ENCODE measurements around the gene NELFA. TPM values are rescaled to one million over a fixed set of nuclear protein-coding genes. Genes with fewer than 3 reads are reported as not detected.

NELFA gene
- total and polyA plus RNA-seq, 2 of the 13 experiments (the other 11 are each of a cell fraction or from before 2014, with no cell fraction given), result 13.3 to 18.5 TPM

DNA sequence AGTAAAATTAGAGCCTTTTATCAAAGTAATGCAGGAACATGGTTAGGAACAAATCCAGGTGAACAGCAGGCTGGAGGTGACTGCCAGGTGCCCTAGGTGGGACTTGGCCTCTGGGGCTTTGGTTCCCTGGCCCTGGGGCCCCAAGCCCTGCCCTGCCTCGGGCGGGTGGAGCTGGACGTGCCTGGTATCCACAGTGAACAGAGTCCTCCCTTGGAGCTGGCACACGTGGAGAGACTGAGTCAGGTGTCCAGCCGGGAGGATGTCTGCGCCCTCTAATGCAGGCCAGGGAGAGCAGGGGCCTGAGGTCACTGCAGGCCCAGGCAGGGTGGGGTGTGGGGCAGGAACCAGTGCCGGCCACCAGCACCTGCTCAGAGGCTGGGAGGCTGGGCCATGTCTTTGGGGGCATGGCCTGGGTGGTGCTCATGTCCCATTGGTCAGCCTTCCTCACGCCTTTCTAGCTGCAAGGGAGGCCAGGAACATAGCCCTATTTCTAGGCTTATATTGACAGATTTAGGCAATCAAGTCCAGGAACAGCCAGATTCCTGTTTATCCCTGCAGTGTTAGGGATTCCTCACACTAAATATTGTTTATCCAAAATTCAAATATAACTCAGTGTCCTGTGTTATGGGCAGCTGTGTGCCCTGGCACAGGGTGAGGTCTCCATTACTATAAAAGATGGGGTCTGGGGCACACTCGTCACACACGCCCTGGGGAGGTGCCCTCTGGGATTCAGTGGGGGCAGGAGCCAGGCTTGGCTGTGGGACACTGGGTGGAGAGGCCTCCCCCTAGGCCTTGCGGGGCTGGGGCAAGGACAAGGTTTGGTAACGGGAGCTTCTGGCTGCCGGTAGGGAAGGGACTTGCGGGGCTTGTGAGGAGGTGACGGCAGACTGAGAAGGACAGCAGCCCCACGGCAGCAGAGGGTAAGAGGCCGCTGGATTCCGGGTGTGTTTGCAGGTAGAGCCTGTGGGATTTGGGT lies 36.1 kb upstream of the NELFA start:
- WGBS (ENCODE audit: low lambda C conversion rate), result 67% methylated on average over 13 of the region's 18 CpGs
- no TSS peak for BruUV-seq (replicated peaks)
- DNase-seq (ENCODE audit: low spot score) (no peak), FAIRE-seq (no peak), ATAC-seq (no peak)
- no peaks in the 10 kb centered on the region for H4K20me1 ChIP-seq (ENCODE audit: insufficient read depth, low read length)
- peaks cover 6% of the 10 kb centered on the region for H3K4me1 ChIP-seq (ENCODE audit: insufficient read depth, low read length)
- H3K36me3 ChIP-seq (replicated peaks in 1 of 2; ENCODE audit: control insufficient read depth in 1 of 2, insufficient read depth in 2 of 2, low read length in 2 of 2), result no peaks in the 10 kb centered on the region
- no peaks in the 10 kb centered on the region for H3K79me2 ChIP-seq (ENCODE audit: insufficient read depth, low read length)
- intact Hi-C loops (cut with micrococcal nuclease; ENCODE audit: unreplicated experiment) (no loop called here), in situ Hi-C loops (cut with HindIII; ENCODE audit: extremely low pct_ligation_motif_present, low pct_unique_long_range_greater_than_20kb) (no loop called here)
- no peak overlapping the region for H3K9ac ChIP-seq (ENCODE audit: insufficient read depth, low read depth, low read length)
- ChIA-PET POLR2A (no interaction called here), CTCF (ENCODE audit: low intra/inter-chr PET ratio, low total read pairs) (no interaction called here)
- H3K27me3 ChIP-seq (ENCODE audit: control insufficient read depth in 1 of 2, insufficient read depth in 2 of 2, low read length in 2 of 2), result peaks cover 8 to 30% of the 10 kb centered on the region in 2 experiments
- no peak overlapping the region for H3K27ac ChIP-seq (ENCODE audit: extremely low read length, insufficient read depth, low read length)
- no peak overlapping the region for H3K4me2 ChIP-seq (ENCODE audit: low read depth, low read length)
- no peak overlapping the region for H2AFZ ChIP-seq (ENCODE audit: low read length)
- H3K4me3 ChIP-seq (replicated peaks in 1 of 3; ENCODE audit: insufficient read depth in 1 of 3, low read depth in 2 of 3, low read length in 3 of 3), result no peak overlapping the region
- H3K9me3 ChIP-seq (ENCODE audit: low read length), result no peaks in the 10 kb centered on the region
- TF ChIP-seq YEATS2 (CRISPR knock-in tag; IDR thresholded peaks at IDR 0.05; ENCODE audit: borderline replicate concordance) (no peak), CEBPG (CRISPR knock-in tag; IDR thresholded peaks at IDR 0.05) (no peak), XRCC5 (optimal IDR thresholded peaks at IDR 0.05; ENCODE audit: low read length) (no peak), ZNF431 (CRISPR knock-in tag; IDR thresholded peaks at IDR 0.05; ENCODE audit: borderline replicate concordance, low read depth) (no peak), ESRRA (CRISPR knock-in tag; IDR thresholded peaks at IDR 0.05; ENCODE audit: low read depth) (no peak), MYC (CRISPR knock-in tag; IDR thresholded peaks at IDR 0.05; ENCODE audit: borderline replicate concordance) (no peak), TCF7L2 (IDR thresholded peaks at IDR 0.05; ENCODE audit: low read depth, low read length) (no peak), CBX5 (CRISPR knock-in tag; IDR thresholded peaks at IDR 0.05; ENCODE audit: borderline replicate concordance) (no peak), ZNF468 (CRISPR knock-in tag; IDR thresholded peaks at IDR 0.05) (no peak), ZNF331 (CRISPR knock-in tag; IDR thresholded peaks at IDR 0.05) (no peak), MAZ (IDR thresholded peaks at IDR 0.05; ENCODE audit: borderline replicate concordance, low read depth, low read length) (no peak), MAZ (CRISPR knock-in tag; IDR thresholded peaks at IDR 0.05; ENCODE audit: low read depth) (no peak), ZNF790 (CRISPR knock-in tag; IDR thresholded peaks at IDR 0.05; ENCODE audit: borderline replicate concordance) (no peak), FOXK2 (IDR thresholded peaks at IDR 0.05) (no peak), ZNF432 (CRISPR knock-in tag; IDR thresholded peaks at IDR 0.05; ENCODE audit: borderline replicate concordance) (no peak), GTF3A (CRISPR knock-in tag; conservative IDR thresholded peaks at IDR 0.05) (no peak)
- TF ChIP-seq, protein P1, sequence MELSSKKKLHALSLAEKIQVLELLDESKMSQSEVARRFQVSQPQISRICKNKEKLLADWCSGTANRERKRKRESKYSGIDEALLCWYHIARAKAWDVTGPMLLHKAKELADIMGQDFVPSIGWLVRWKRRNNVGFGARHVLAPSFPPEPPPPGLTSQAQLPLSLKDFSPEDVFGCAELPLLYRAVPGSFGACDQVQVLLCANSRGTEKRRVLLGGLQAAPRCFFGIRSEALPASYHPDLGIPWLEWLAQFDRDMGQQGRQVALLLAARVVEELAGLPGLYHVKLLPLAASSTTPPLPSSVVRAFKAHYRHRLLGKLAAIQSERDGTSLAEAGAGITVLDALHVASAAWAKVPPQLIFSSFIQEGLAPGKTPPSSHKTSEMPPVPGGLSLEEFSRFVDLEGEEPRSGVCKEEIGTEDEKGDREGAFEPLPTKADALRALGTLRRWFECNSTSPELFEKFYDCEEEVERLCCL (CRISPR knock-in tag; IDR thresholded peaks at IDR 0.05; ENCODE audit: borderline replicate concordance), result no peak
- TF ChIP-seq, protein P2, sequence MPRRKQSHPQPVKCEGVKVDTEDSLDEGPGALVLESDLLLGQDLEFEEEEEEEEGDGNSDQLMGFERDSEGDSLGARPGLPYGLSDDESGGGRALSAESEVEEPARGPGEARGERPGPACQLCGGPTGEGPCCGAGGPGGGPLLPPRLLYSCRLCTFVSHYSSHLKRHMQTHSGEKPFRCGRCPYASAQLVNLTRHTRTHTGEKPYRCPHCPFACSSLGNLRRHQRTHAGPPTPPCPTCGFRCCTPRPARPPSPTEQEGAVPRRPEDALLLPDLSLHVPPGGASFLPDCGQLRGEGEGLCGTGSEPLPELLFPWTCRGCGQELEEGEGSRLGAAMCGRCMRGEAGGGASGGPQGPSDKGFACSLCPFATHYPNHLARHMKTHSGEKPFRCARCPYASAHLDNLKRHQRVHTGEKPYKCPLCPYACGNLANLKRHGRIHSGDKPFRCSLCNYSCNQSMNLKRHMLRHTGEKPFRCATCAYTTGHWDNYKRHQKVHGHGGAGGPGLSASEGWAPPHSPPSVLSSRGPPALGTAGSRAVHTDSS (CRISPR knock-in tag; conservative IDR thresholded peaks at IDR 0.05), result no peak
- TF ChIP-seq, protein P3, sequence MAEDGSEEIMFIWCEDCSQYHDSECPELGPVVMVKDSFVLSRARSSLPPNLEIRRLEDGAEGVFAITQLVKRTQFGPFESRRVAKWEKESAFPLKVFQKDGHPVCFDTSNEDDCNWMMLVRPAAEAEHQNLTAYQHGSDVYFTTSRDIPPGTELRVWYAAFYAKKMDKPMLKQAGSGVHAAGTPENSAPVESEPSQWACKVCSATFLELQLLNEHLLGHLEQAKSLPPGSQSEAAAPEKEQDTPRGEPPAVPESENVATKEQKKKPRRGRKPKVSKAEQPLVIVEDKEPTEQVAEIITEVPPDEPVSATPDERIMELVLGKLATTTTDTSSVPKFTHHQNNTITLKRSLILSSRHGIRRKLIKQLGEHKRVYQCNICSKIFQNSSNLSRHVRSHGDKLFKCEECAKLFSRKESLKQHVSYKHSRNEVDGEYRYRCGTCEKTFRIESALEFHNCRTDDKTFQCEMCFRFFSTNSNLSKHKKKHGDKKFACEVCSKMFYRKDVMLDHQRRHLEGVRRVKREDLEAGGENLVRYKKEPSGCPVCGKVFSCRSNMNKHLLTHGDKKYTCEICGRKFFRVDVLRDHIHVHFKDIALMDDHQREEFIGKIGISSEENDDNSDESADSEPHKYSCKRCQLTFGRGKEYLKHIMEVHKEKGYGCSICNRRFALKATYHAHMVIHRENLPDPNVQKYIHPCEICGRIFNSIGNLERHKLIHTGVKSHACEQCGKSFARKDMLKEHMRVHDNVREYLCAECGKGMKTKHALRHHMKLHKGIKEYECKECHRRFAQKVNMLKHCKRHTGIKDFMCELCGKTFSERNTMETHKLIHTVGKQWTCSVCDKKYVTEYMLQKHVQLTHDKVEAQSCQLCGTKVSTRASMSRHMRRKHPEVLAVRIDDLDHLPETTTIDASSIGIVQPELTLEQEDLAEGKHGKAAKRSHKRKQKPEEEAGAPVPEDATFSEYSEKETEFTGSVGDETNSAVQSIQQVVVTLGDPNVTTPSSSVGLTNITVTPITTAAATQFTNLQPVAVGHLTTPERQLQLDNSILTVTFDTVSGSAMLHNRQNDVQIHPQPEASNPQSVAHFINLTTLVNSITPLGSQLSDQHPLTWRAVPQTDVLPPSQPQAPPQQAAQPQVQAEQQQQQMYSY (CRISPR knock-in tag; IDR thresholded peaks at IDR 0.05), result no peak
